DND-41 (cell line): ENCODE data around the gene GLOD5.

Experiments used
- ATAC-seq: fragments of 200-7000 bp; cut with Tn5 transposase; 3 replicates; pipeline ENCODE4 v1.9.1; 2021; ENCODE audit warnings: low read depth; ENCODE audit not compliant: insufficient read depth
- DNase-seq: peaks from one replicate; pipeline ENCODE4 v3.0.0-alpha.2; 2020
- H2AFZ ChIP-seq: 2 replicates; pipeline ENCODE4 v1.6.0; 2012; ENCODE audit warnings: low read depth, low read length
- H3K27ac ChIP-seq: 2 replicates; pipeline ENCODE4 v1.5.1; 2012; ENCODE audit warnings: low read length, inconsistent platforms
- H3K27me3 ChIP-seq: fragments of 200-600 bp; sonication (generic); 2 replicates; pipeline ENCODE4 v1.6.0; 2012; ENCODE audit warnings: low read length, mild to moderate bottlenecking, inconsistent platforms; ENCODE audit not compliant: insufficient read depth, poor library complexity
- H3K36me3 ChIP-seq: 2 replicates; pipeline ENCODE4 v1.5.1; 2012; ENCODE audit warnings: low read length, inconsistent platforms; ENCODE audit not compliant: insufficient read depth
- H3K4me1 ChIP-seq: 2 replicates; pipeline ENCODE4 v1.5.1; 2012; ENCODE audit warnings: mild to moderate bottlenecking, low read length; ENCODE audit not compliant: insufficient read depth
- H3K4me2 ChIP-seq: 2 replicates; pipeline ENCODE4 v1.6.0; 2012; ENCODE audit warnings: mild to moderate bottlenecking, moderate library complexity, low read length, inconsistent platforms; ENCODE audit not compliant: insufficient read depth
- H3K4me3 ChIP-seq, 2 experiments: fragments of 200-600 bp in 1 of 2; shearing (Covaris generic) in 1 of 2; 2 replicates each; pipeline ENCODE4 v1.5.1; 2012 to 2016; ENCODE audit warnings: inconsistent platforms in 2 of 2, low read length in 2 of 2, mild to moderate bottlenecking in 2 of 2, low read depth in 1 of 2, moderate library complexity in 1 of 2
- H3K79me2 ChIP-seq: 2 replicates; pipeline ENCODE4 v1.6.0; 2012; ENCODE audit warnings: low read length, inconsistent platforms; ENCODE audit not compliant: insufficient read depth
- H3K9ac ChIP-seq: 2 replicates; pipeline ENCODE4 v1.6.0; 2012; ENCODE audit warnings: low read depth, mild to moderate bottlenecking, inconsistent platforms, low read length, moderate library complexity
- H3K9me3 ChIP-seq: 2 replicates; pipeline ENCODE4 v1.5.1; 2012; ENCODE audit warnings: low read length, moderate library complexity, mild to moderate bottlenecking, inconsistent platforms; ENCODE audit not compliant: insufficient read depth, severe bottlenecking
- H4K20me1 ChIP-seq: 2 replicates; pipeline ENCODE4 v1.6.0; 2012; ENCODE audit warnings: low read length; ENCODE audit not compliant: insufficient read depth
- CTCF ChIP-seq: IDR thresholded peaks from 2 replicates; pipeline ENCODE4 v1.5.1; 2012; ENCODE audit warnings: borderline replicate concordance, low read length, moderate library complexity, mild to moderate bottlenecking; ENCODE audit not compliant: poor library complexity, severe bottlenecking; ENCODE audit errors: extremely low read depth
- EZH2 ChIP-seq: IDR thresholded peaks from 3 replicates; pipeline ENCODE4 v1.6.1; 2012; ENCODE audit warnings: borderline replicate concordance, low read depth, mild to moderate bottlenecking, moderate library complexity, low read length, inconsistent platforms; ENCODE audit not compliant: severe bottlenecking

GLOD5 gene

GRCh38 chrX:48802089-48802904, 40.8 kb downstream of the GLOD5 start:
- Histone ChIP-seq H3K4me2 (peak overlapping the region; percentile 78), H3K27me3 (no peaks in the 10 kb centered on the region), H4K20me1 (no peaks in the 10 kb centered on the region), H3K9me3 (no peaks in the 10 kb centered on the region), H3K79me2 (peaks cover 5% of the 10 kb centered on the region), H3K4me1 (peaks cover 19% of the 10 kb centered on the region), H2AFZ (peak overlapping the region; percentile 78), H3K36me3 (peaks cover 9% of the 10 kb centered on the region), H3K4me3 (peak overlapping the region; percentile 59 to 74; a peak in 3 of 4 replicates), H3K9ac (peak overlapping the region; percentile 86), H3K27ac (peak overlapping the region; percentile 88)
- peak; percentile 38 for ATAC-seq
- no peak for TF ChIP-seq EZH2
- DNase-seq: peak; percentile 74

GRCh38 chrX:48802905-48803200, 41.3 kb downstream of the GLOD5 start:
- TF ChIP-seq EZH2 (no peak), CTCF (no peak)
- DNase-seq (no peak), ATAC-seq (no peak)
- Histone ChIP-seq H3K27me3 (no peaks in the 10 kb centered on the region), H3K9me3 (no peaks in the 10 kb centered on the region), H4K20me1 (no peaks in the 10 kb centered on the region), H3K36me3 (peaks cover 9% of the 10 kb centered on the region), H3K4me1 (peaks cover 19% of the 10 kb centered on the region), H3K4me3 (peak overlapping the region in 1 of 2 experiments; percentile 74; a peak in 3 of 4 replicates), H3K9ac (peak overlapping the region; percentile 86), H3K27ac (no peak overlapping the region), H2AFZ (no peak overlapping the region), H3K79me2 (peaks cover 5% of the 10 kb centered on the region), H3K4me2 (peak overlapping the region; percentile 78)

- Histone ChIP-seq H4K20me1 (no peaks in the 10 kb centered on the region), H2AFZ (no peak overlapping the region), H3K27me3 (no peaks in the 10 kb centered on the region), H3K79me2 (peaks cover under 1% of the 10 kb centered on the region; the same call in 1 of the 2 replicates), H3K4me3 (no peak overlapping the region), H3K4me2 (no peak overlapping the region), H3K36me3 (peaks cover 9% of the 10 kb centered on the region), H3K9me3 (no peaks in the 10 kb centered on the region), H3K9ac (no peak overlapping the region), H3K4me1 (peaks cover 9% of the 10 kb centered on the region), H3K27ac (no peak overlapping the region)
- no peak for TF ChIP-seq EZH2
- no peak for TF ChIP-seq CTCF
- ATAC-seq (no peak), DNase-seq (no peak)
Measured at GRCh38 chrX:48806081-48806480, 44.5 kb downstream of the GLOD5 start.

- no peaks in the 10 kb centered on the region for H4K20me1 ChIP-seq
- no peak overlapping the region for H3K4me2 ChIP-seq
- no peak overlapping the region for H3K9ac ChIP-seq
- H3K4me3 ChIP-seq: no peak overlapping the region
- TF ChIP-seq EZH2 (no peak), CTCF (no peak)
- no peaks in the 10 kb centered on the region for H3K9me3 ChIP-seq
- H3K27me3 ChIP-seq: no peaks in the 10 kb centered on the region
- H3K36me3 ChIP-seq: peaks cover 23% of the 10 kb centered on the region
- ATAC-seq (no peak), DNase-seq (no peak)
- H3K27ac ChIP-seq: no peak overlapping the region
- H3K79me2 ChIP-seq: no peaks in the 10 kb centered on the region
- no peaks in the 10 kb centered on the region for H3K4me1 ChIP-seq
- H2AFZ ChIP-seq: no peak overlapping the region
Measured at GRCh38 chrX:48813644-48814043, 52.1 kb downstream of the GLOD5 start.
